Measurements from ENCODE around the gene SELENOM.

GRCh38 chr22:31143038-31143437, 35.7 kb upstream of the SELENOM start:
- no peak for TF ChIP-seq CTCF (conservative IDR thresholded peaks at IDR 0.05 in 1 of 2, IDR thresholded peaks at IDR 0.05 in 1 of 2; ENCODE audit: low read depth in 1 of 2, low read length in 2 of 2)
- TF ChIP-seq EZH2 (IDR thresholded peaks at IDR 0.05; ENCODE audit: low read length, missing control alignments) = no peak
